Rectal smooth muscle tissue (tissue), 1 donor: ENCODE measurements around the gene ADARB2.

Experiments
- H3K27ac ChIP-seq: one replicate; pipeline ENCODE4 v1.7.0; 2013; ENCODE audit warnings: low read depth, low read length, inconsistent platforms
- H3K27me3 ChIP-seq: one replicate; pipeline ENCODE4 v1.7.0; 2013; ENCODE audit warnings: low read length; ENCODE audit not compliant: control insufficient read depth, insufficient read depth
- H3K36me3 ChIP-seq: one replicate; pipeline ENCODE4 v1.7.0; 2013; ENCODE audit warnings: low read length; ENCODE audit not compliant: control insufficient read depth, insufficient read depth
- H3K4me1 ChIP-seq: one replicate; pipeline ENCODE4 v1.7.0; 2013; ENCODE audit warnings: low read length; ENCODE audit not compliant: control insufficient read depth, insufficient read depth
- H3K4me3 ChIP-seq: one replicate; pipeline ENCODE4 v1.7.0; 2013; ENCODE audit warnings: low read length
- H3K9ac ChIP-seq: one replicate; pipeline ENCODE4 v1.7.0; 2013; ENCODE audit warnings: low read length

The ADARB2 gene

GRCh38 chr10:1182280-1183032 lies 554.9 kb downstream of the ADARB2 start:
- H3K27me3 ChIP-seq = no peaks in the 10 kb centered on the region
- H3K9ac ChIP-seq = no peak overlapping the region
- H3K4me3 ChIP-seq = no peak overlapping the region
- H3K36me3 ChIP-seq = no peaks in the 10 kb centered on the region
- no peaks in the 10 kb centered on the region for H3K4me1 ChIP-seq
- H3K27ac ChIP-seq = no peak overlapping the region

GRCh38 chr10:1180836-1181235 lies 556.5 kb downstream of the ADARB2 start:
- H3K4me3 ChIP-seq = no peak overlapping the region
- H3K36me3 ChIP-seq = no peaks in the 10 kb centered on the region
- no peak overlapping the region for H3K27ac ChIP-seq
- H3K4me1 ChIP-seq = no peaks in the 10 kb centered on the region
- H3K9ac ChIP-seq = no peak overlapping the region
- no peaks in the 10 kb centered on the region for H3K27me3 ChIP-seq

- Histone ChIP-seq H3K36me3 (no peaks in the 10 kb centered on the region), H3K4me3 (no peak overlapping the region), H3K4me1 (no peaks in the 10 kb centered on the region), H3K27me3 (no peaks in the 10 kb centered on the region), H3K9ac (no peak overlapping the region), H3K27ac (no peak overlapping the region)
Observed at GRCh38 chr10:1180071-1180730, 557.1 kb downstream of the ADARB2 start.

- H3K27ac ChIP-seq = no peak overlapping the region
- H3K27me3 ChIP-seq = no peaks in the 10 kb centered on the region
- H3K36me3 ChIP-seq = no peaks in the 10 kb centered on the region
- H3K4me3 ChIP-seq = no peak overlapping the region
- H3K4me1 ChIP-seq = no peaks in the 10 kb centered on the region
- H3K9ac ChIP-seq = no peak overlapping the region
Observed at GRCh38 chr10:1179346-1180070, 557.8 kb downstream of the ADARB2 start.

- H3K27me3 ChIP-seq = peaks cover 4% of the 10 kb centered on the region
- H3K36me3 ChIP-seq = no peaks in the 10 kb centered on the region
- no peak overlapping the region for H3K9ac ChIP-seq
- H3K27ac ChIP-seq = no peak overlapping the region
- H3K4me1 ChIP-seq = no peaks in the 10 kb centered on the region
- H3K4me3 ChIP-seq = no peak overlapping the region
Observed at GRCh38 chr10:1178506-1178905, 558.8 kb downstream of the ADARB2 start.

GRCh38 chr10:1177936-1178335 lies 559.4 kb downstream of the ADARB2 start:
- Histone ChIP-seq H3K9ac (no peak overlapping the region), H3K27me3 (peaks cover 4% of the 10 kb centered on the region), H3K4me3 (no peak overlapping the region), H3K27ac (no peak overlapping the region), H3K4me1 (no peaks in the 10 kb centered on the region), H3K36me3 (no peaks in the 10 kb centered on the region)

- Histone ChIP-seq H3K9ac (no peak overlapping the region), H3K36me3 (no peaks in the 10 kb centered on the region), H3K27me3 (peaks cover 4% of the 10 kb centered on the region), H3K4me1 (no peaks in the 10 kb centered on the region), H3K27ac (no peak overlapping the region), H3K4me3 (no peak overlapping the region)
Observed at GRCh38 chr10:1175956-1176565, 561.3 kb downstream of the ADARB2 start.

- H3K27ac ChIP-seq = no peak overlapping the region
- no peak overlapping the region for H3K4me3 ChIP-seq
- no peaks in the 10 kb centered on the region for H3K4me1 ChIP-seq
- H3K27me3 ChIP-seq = peaks cover 4% of the 10 kb centered on the region
- no peaks in the 10 kb centered on the region for H3K36me3 ChIP-seq
- H3K9ac ChIP-seq = no peak overlapping the region
Observed at GRCh38 chr10:1174022-1174421, 563.3 kb downstream of the ADARB2 start.

GRCh38 chr10:1173091-1173490 lies 564.2 kb downstream of the ADARB2 start:
- Histone ChIP-seq H3K9ac (no peak overlapping the region), H3K4me1 (no peaks in the 10 kb centered on the region), H3K27me3 (peaks cover 4% of the 10 kb centered on the region), H3K4me3 (no peak overlapping the region), H3K36me3 (no peaks in the 10 kb centered on the region), H3K27ac (no peak overlapping the region)

- Histone ChIP-seq H3K27ac (no peak overlapping the region), H3K27me3 (peaks cover 4% of the 10 kb centered on the region), H3K4me3 (no peak overlapping the region), H3K4me1 (no peaks in the 10 kb centered on the region), H3K36me3 (no peaks in the 10 kb centered on the region), H3K9ac (no peak overlapping the region)
Observed at GRCh38 chr10:1172256-1172984, 564.9 kb downstream of the ADARB2 start.

- H3K27me3 ChIP-seq = peaks cover 4% of the 10 kb centered on the region
Observed at GRCh38 chr10:1171586-1171985, 565.7 kb downstream of the ADARB2 start.

GRCh38 chr10:1171182-1171581 lies 566.1 kb downstream of the ADARB2 start:
- no peaks in the 10 kb centered on the region for H3K36me3 ChIP-seq
- H3K27ac ChIP-seq = no peak overlapping the region
- H3K9ac ChIP-seq = no peak overlapping the region
- H3K4me1 ChIP-seq = no peaks in the 10 kb centered on the region
- H3K4me3 ChIP-seq = no peak overlapping the region
- peaks cover 4% of the 10 kb centered on the region for H3K27me3 ChIP-seq

More at GRCh38 chr10:1171586-1171985, 565.7 kb downstream of the ADARB2 start:
- no peak overlapping the region for H3K27ac ChIP-seq
- no peak overlapping the region for H3K9ac ChIP-seq
- H3K4me3 ChIP-seq = no peak overlapping the region
- no peaks in the 10 kb centered on the region for H3K4me1 ChIP-seq
- H3K36me3 ChIP-seq = no peaks in the 10 kb centered on the region
